IPS-NIHi11 (cell line): Measurements from ENCODE around the gene CORT.
A peak's percentile ranks its signal among the peaks of the same experiment; 100 is the strongest.
"Not testable (repeated sequence)": the region's sequence is repeated elsewhere in the genome, so short reads cannot be mapped to it uniquely, and the experiment has no call there.

ENCODE experiments used
- DNase-seq: peaks from one replicate; pipeline ENCODE4 v3.0.0; 2012; ENCODE audit warnings: mixed read lengths, low spot score

CORT gene

GRCh38 chr1:10438677-10439163 is 11.1 kb upstream of the CORT start:
- DNase-seq, result no peak

- no peak for DNase-seq
These were observed 9.5 kb upstream of the CORT start for GRCh38 chr1:10440305-10440704.

- no peak for DNase-seq
These were observed 9.0 kb upstream of the CORT start for GRCh38 chr1:10440794-10441193.

GRCh38 chr1:10444248-10444647 is 5.6 kb upstream of the CORT start:
- DNase-seq, result no peak

GRCh38 chr1:10444795-10445397 is 4.9 kb upstream of the CORT start:
- DNase-seq, result no peak

DNA sequence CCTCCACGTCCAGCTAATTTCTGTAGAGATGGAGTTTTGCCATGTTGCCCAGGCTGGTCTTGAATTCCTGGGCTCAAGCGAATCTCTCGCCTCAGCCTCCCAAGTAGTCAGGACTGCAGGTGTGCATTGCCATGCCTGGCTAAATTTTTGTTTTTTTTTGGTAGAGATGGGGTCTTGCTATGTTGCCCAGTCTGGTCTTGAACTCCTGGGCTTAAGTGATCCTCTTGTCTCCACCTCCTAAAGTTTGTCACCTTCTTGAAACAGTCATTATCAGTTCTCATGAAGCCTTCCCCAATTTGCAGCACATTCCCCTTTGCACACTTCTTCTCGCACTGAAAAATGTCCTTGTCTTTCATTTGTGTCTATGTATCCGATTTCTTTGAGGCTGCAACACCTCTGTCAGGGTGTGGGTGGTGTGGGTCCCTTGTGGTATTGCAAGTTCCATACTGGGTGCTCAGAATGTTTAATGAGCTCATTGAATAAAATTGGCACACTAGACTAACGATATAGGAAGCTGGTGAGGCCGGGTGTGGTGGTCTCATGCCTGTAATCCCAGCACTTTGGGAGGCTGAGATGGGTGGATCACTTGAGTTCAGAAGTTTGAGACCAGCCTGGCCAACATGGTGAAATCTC is 2.9 kb upstream of the CORT start:
- no peak for DNase-seq

DNA sequence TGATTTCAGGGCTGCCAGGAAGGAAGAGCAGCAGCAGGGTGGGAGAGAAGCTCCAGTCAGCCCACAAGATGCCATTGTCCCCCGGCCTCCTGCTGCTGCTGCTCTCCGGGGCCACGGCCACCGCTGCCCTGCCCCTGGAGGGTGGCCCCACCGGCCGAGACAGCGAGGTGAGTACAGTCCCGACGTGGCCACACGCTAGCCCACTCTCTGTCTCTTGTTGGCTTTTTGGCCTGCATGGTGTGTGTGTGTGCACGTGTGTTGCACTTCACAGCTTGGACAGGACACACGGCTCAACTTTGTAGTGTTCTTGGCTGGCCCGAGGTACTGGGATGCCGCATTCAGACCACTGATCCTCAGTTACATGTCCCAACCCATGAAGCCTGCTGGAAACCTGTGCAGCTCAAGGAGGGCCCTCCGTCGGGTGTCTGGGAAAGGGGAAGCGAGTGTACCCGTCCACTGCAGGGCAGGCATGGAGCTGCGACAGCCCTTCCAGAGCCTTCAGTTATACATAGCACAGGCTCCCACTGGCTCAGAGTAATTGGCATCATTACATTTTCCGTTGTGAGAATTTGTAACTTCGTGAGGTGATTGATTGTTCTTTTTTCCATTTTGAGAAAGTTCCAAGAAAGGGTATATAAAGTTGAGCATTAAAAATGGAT is 454 bp downstream of the CORT start:
- peak; percentile 26 for DNase-seq

- no peak for DNase-seq
These were observed 1.0 kb downstream of the CORT start for GRCh38 chr1:10450836-10451235.

DNA sequence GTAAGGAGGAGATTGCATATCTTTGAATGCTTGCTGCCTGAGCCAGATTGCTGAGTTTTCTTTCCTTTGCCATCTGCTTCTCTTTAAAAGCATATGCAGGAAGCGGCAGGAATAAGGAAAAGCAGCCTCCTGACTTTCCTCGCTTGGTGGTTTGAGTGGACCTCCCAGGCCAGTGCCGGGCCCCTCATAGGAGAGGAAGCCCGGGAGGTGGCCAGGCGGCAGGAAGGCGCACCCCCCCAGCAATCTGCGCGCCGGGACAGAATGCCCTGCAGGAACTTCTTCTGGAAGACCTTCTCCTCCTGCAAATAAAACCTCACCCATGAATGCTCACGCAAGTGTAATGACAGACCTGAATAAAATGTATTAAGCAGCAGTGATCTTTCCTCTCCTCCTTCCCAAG is 1.5 kb downstream of the CORT start:
- DNase-seq, result peak; percentile 51

GRCh38 chr1:10456048-10456447 is 6.2 kb downstream of the CORT start:
- peak; percentile 23 for DNase-seq

GRCh38 chr1:10456661-10457060 is 6.8 kb downstream of the CORT start:
- DNase-seq, result no peak

GRCh38 chr1:10457462-10457861 is 7.6 kb downstream of the CORT start:
- not testable (repeated sequence) for DNase-seq

DNA sequence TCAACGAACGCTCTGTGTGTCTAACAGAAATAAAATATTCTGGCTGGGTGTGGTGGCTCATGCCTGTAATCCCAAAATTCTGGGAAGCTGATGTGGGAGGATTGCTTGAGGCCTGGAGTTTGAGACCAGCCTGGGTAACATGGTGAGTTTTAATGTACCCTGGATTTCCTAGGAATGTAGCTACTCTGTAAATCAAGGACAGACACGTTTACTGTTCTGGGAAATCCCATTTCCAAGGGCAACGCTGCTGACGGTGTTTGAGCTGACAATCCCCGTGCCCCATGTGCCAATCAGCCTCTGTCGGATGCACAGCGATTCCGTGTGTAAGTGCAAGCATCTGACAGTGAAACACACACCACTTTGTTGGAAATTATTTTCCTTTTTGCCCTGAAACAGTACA is 8.0 kb downstream of the CORT start:
- DNase-seq, result no peak

- no peak for DNase-seq
These were observed 9.4 kb downstream of the CORT start for GRCh38 chr1:10459184-10459583.

DNA sequence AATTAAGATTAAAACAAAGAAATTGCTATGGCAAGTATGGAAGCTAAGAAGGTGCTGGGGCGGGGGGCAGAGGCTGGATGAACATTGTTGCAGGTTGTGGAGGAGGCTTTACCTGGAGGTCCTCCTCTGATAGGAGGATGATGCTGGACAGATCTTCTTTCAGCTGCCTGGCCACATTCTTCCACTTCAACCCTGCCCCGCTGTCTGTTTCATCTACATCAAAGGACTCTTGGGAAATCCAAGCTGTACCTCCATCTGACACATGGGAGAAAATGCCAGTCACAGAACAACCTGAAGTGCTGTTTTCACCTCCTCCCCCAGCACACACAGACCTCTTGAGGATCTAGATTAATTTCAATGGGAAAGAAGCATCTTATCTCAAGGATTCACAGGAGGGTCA is 17.2 kb downstream of the CORT start:
- DNase-seq, result no peak

GRCh38 chr1:10470043-10470442 is 20.2 kb downstream of the CORT start:
- no peak for DNase-seq

DNA sequence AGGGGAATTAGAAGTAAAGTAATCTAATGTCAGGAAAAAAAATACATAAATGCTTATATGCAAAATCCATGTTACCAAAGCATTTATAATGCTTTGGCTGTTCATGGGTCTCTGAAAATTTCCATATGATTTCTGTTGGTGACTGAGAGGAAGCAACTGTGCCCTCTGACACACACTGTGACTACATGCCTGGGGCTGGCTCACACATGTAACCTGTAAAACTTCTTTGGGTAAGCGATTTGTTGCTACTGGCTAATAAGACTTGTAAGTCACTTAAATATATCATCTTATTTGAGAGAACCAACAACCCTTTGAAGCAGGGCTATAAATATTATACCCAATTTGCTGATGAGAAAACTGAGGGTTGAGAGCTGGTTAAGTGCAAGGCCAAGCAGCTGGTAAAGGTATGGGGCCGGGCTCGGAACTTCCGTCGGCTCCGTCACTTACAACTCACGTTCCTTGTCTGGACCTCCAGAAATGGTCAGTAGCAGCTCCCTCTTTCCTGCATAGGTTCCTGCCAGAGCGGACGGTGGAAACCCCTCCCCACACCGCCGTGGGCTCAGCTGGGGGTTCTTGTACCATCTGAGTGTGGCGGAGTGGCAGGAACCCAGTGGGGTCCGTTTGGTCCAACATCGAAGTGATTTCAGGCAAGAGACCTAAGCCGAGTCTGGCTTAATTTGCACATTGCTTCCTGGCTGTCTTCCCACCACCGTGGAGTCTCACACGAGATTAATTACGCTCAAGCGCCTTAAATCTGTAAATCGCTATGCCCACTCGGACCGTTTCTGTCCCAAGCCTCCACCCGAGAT is 21.8 kb downstream of the CORT start:
- no peak for DNase-seq

GRCh38 chr1:10472220-10473144 is 22.7 kb downstream of the CORT start, which contains the start of gene DFFA:
Gene DFFA (minus strand): TSS chr1:10472529. CDS start chr1:10472458, 71 bp downstream.
- peak; percentile 94 for DNase-seq

- no peak for DNase-seq
These were observed 23.4 kb downstream of the CORT start for GRCh38 chr1:10473145-10473765.

DNA sequence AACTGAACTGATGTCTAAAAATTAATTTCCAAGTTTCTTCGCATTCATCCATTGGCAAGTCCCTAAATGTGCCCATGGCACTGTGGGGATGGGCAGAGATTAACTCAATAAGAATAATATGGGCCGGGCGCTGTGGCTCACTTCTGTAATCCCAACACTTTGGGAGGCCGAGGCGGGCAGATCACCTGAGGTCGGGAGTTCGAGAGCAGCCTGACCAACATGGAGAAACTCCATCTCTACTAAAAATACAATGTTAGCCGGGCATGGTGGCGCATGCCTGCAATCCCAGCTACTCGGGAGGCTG is 24.4 kb downstream of the CORT start:
- not testable (repeated sequence) for DNase-seq
